Left ventricle myocardium inferior (tissue), 1 donor: ENCODE data around the gene TRIM23. TPM values are rescaled to one million over a fixed set of nuclear protein-coding genes. Genes with fewer than 3 reads are reported as not detected.

Source experiments
- DNase-seq: peaks from one replicate; pipeline ENCODE4 v3.0.0-alpha.2; 2020
- H3K27ac ChIP-seq: fragments of 200-600 bp; replicated peaks from 2 replicates; pipeline ENCODE4 v1.8.0; 2021
- H3K27me3 ChIP-seq: fragments of 200-600 bp; 2 replicates; pipeline ENCODE4 v1.8.0; 2021; ENCODE audit warnings: low read depth
- H3K36me3 ChIP-seq: fragments of 200-600 bp; 2 replicates; pipeline ENCODE4 v1.8.0; 2021
- H3K4me1 ChIP-seq: fragments of 200-600 bp; 2 replicates; pipeline ENCODE4 v1.8.0; 2021
- H3K4me3 ChIP-seq: fragments of 200-600 bp; 2 replicates; pipeline ENCODE4 v1.8.0; 2021; ENCODE audit warnings: mild to moderate bottlenecking, moderate library complexity
- H3K9me3 ChIP-seq: fragments of 200-600 bp; replicated peaks from 2 replicates; pipeline ENCODE4 v1.8.0; 2021
- intact Hi-C: fragments of 100-400 bp; cut with micrococcal nuclease; formaldehyde crosslinking; loops from one replicate; pipeline ENCODE4 v1.11.0; 2022
- total RNA-seq: library from RNA; stranded (reverse); fragmentation: NEBNext Ultra II Directional; extraction: Animal tissue kit (Norgen Biotek cat#: 25700); gene quantifications from one replicate; pipeline ENCODE4 v1.2.1, GENCODE V29; 2021
- TF ChIP-seq, protein P1 (sequence below): fragments of 200-600 bp; IDR thresholded peaks from 2 replicates; pipeline ENCODE4 v1.8.0; 2021; ENCODE audit warnings: antibody characterized with exemption, mild to moderate bottlenecking, borderline replicate concordance
- donor health status: DM: no; HTN: yes; CAD: no; lungs with severe emphysema.

The TRIM23 gene
- total RNA-seq, 1 donor from 2014 or later: 19.1 TPM

DNA sequence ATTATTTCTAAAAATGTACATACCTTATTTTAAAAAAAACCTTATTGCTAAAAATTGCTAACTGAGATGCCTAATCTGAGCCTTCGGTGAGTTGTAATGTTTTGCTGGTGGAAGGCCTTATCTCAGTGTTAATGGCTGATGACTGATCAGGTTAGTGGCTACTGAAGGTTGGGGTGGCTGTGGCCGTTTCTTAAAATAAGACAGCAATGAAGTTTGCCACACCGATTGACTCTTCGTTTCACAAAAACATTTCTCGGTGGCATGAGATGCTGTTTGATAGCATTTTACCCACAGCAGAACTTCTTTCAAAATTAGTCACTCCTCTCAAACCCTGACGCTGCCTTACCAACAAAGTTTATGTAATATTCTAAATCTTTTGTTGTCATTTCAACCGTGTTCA is 75.9 kb downstream of the TRIM23 start:
- DNase-seq: no peak
- Histone ChIP-seq H3K36me3 (no peaks in the 10 kb centered on the region), H3K4me3 (no peak overlapping the region), H3K27me3 (no peaks in the 10 kb centered on the region), H3K9me3 (no peaks in the 10 kb centered on the region), H3K4me1 (no peaks in the 10 kb centered on the region), H3K27ac (no peak overlapping the region)
- intact Hi-C loops: no loop called here
- TF ChIP-seq, protein P1, sequence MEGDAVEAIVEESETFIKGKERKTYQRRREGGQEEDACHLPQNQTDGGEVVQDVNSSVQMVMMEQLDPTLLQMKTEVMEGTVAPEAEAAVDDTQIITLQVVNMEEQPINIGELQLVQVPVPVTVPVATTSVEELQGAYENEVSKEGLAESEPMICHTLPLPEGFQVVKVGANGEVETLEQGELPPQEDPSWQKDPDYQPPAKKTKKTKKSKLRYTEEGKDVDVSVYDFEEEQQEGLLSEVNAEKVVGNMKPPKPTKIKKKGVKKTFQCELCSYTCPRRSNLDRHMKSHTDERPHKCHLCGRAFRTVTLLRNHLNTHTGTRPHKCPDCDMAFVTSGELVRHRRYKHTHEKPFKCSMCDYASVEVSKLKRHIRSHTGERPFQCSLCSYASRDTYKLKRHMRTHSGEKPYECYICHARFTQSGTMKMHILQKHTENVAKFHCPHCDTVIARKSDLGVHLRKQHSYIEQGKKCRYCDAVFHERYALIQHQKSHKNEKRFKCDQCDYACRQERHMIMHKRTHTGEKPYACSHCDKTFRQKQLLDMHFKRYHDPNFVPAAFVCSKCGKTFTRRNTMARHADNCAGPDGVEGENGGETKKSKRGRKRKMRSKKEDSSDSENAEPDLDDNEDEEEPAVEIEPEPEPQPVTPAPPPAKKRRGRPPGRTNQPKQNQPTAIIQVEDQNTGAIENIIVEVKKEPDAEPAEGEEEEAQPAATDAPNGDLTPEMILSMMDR: no peak

DNA sequence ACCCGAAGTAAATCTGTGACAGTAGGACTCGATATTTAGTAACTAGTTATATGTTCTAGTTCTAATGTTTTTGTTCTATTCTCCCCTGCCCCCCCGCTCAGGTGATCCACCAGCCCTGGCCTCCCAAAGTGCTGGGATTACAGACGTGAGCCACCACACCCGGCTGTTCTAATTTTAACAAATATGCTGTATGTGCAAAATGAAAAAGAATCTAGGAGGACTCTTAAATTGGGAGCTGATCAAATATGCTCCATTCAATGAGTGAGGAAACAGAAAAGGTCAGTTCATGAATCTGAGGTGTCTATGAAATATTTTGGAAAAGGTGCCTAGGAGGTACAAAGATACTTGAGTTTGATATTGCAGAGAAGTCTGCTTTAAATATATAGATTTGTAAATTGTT is 78.0 kb downstream of the TRIM23 start:
- Histone ChIP-seq H3K27ac (no peak overlapping the region), H3K4me1 (no peaks in the 10 kb centered on the region), H3K9me3 (no peaks in the 10 kb centered on the region), H3K4me3 (no peak overlapping the region), H3K36me3 (no peaks in the 10 kb centered on the region), H3K27me3 (no peaks in the 10 kb centered on the region)
- no peak for DNase-seq
- TF ChIP-seq, protein P1: no peak
- intact Hi-C loops: no loop called here

DNA sequence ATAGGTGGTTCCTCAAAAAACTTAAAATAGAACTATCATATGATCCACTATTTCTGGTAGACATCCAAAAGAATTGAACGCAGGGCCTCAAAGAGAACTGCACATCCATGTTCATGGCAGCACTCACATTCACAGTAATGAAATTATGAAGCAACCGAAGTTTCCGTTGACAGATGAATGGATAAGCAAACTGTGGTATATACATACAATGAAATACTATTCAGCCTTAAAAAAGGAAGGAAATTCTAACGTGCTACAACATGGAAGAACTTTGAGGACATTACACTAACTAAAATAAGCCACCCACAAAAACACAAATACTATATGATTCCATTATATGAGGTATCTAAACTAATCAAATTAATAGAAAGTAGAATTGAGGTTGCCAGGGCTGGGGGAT is 79.7 kb downstream of the TRIM23 start:
- H3K4me3 ChIP-seq: no peak overlapping the region
- no peak overlapping the region for H3K27ac ChIP-seq
- no peaks in the 10 kb centered on the region for H3K27me3 ChIP-seq
- H3K4me1 ChIP-seq: no peaks in the 10 kb centered on the region
- intact Hi-C loops: no loop called here
- no peak for DNase-seq
- H3K36me3 ChIP-seq: no peaks in the 10 kb centered on the region
- TF ChIP-seq, protein P1: no peak
- H3K9me3 ChIP-seq: no peaks in the 10 kb centered on the region

GRCh38 chr5:65539827-65540226 is 84.3 kb downstream of the TRIM23 start:
- no peak overlapping the region for H3K4me3 ChIP-seq
- DNase-seq: no peak
- H3K27me3 ChIP-seq: no peaks in the 10 kb centered on the region
- intact Hi-C loops: no loop called here
- TF ChIP-seq, protein P1: no peak
- no peak overlapping the region for H3K27ac ChIP-seq
- H3K36me3 ChIP-seq: no peaks in the 10 kb centered on the region
- no peaks in the 10 kb centered on the region for H3K9me3 ChIP-seq
- H3K4me1 ChIP-seq: no peaks in the 10 kb centered on the region

Other genes with a start within 250 kb of the TRIM23 start
- 1.5 TPM for gene ADAMTS6, start 142.4 kb downstream of the TRIM23 start, total RNA-seq
- gene CENPK, start 61.2 kb downstream of the TRIM23 start, total RNA-seq: 0.38 TPM
- gene PPWD1, start 61.0 kb downstream of the TRIM23 start, total RNA-seq: 19.7 TPM
- 2.4 TPM for gene SHLD3, start 694 bp upstream of the TRIM23 start, total RNA-seq
- gene TRAPPC13, start 694 bp upstream of the TRIM23 start, total RNA-seq: 23.3 TPM
- 7.1 TPM for gene SGTB, start 97.8 kb upstream of the TRIM23 start, total RNA-seq
- gene NLN, start 97.9 kb upstream of the TRIM23 start, total RNA-seq: 12.4 TPM